8988T (cell line): Measurements from ENCODE around the gene MAPK9.

ENCODE experiments used
- DNase-seq: peaks from one replicate; pipeline ENCODE4 v3.0.0; 2011

The MAPK9 gene

GRCh38 chr5:180201051-180201987, 90.6 kb downstream of the MAPK9 start:
- peak; percentile 87 for DNase-seq

- no peak for DNase-seq
Measured at GRCh38 chr5:180199390-180199789, 92.5 kb downstream of the MAPK9 start.

GRCh38 chr5:180198208-180198607, 93.7 kb downstream of the MAPK9 start:
- DNase-seq = no peak

DNA sequence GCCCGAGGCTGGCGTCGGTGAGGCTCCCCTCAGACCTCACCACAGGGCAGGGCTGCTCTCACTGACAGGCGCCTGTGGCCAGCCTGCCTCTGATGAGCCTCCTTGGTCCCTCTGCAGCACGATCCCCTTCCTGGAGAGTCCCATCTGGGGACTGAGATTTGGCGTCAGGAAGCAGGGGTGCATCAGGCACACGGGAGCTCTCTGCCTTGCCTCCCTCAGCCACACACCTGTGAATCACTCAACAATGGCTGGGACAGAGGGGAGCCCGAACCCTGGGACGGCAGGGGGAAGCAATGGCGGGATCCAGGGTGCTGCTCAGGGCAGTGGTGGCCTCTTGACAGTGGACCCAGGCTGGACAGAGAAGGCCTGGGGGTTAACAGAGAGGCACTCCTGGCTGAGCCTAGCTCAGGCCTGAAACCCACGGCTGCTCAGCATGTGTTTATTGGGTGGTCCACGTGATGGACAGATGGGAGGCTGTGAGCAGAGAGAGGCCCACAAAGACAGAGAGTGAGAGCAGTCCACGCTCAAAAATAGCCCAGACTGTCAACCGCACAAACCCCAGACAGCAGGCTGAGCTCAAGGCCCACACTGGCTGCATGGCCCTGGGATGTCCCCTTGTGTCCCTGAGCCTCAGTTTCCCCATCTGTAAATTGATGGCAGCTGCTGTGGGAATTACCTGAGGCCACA, 94.7 kb downstream of the MAPK9 start:
- DNase-seq = no peak

- DNase-seq = peak; percentile 1
Measured at GRCh38 chr5:180194410-180195345, 97.2 kb downstream of the MAPK9 start.

DNA sequence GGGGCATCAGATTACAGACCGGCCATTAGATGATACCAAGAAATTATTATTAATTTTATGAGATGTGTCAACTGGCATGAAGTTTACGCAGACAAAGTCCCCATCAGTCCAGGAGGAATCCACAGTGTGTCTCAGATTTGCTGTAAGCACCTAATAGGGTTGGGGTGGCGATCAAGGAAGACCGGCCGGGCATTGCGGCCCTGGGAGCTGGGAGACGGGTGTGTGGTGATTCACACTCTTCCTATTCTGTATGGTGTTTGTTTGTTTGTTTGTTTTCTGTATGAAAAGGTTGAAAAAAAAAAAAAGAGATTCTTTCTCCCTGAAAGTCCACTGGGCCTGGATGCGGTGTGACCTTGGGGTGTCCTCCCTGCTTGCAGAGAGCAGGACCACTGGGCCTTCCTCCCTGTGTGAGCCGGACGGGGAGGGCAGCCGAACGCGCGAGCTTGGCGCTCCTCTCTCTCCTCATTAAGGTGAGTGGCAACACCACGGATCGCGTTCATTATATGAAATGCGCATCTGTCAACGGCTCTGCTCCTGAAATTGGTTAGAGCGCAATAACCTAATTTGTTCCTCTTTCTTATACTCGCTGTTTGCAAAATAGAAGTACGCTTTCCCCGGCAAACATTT, 98.0 kb downstream of the MAPK9 start:
- DNase-seq = peak; percentile 2

- no peak for DNase-seq
Measured at GRCh38 chr5:180191716-180192115, 100.2 kb downstream of the MAPK9 start.

DNA sequence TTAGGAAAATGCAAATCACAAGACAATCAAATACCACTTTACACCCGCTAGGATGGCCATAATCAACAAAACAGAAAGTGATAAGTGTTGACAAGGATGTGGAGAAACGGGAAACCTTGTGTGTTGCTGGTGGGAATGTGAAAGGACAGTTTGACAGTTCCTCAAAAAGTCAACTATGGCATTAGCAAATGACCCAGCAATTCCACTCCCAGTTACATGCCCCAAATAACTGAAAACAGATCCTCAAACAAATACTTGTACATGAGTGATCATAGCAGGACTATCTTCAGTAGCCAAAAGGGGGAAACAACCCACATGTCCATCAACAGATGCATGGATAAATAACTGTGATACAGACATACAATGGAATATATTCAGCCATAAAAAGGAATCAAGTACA, 104.1 kb downstream of the MAPK9 start:
- DNase-seq = no peak
